ENCODE data around the gene LTBP1.

GRCh38 chr2:33100921-33101320, 154.2 kb downstream of the LTBP1 start:
- TF ChIP-seq CTCF (IDR thresholded peaks at IDR 0.05) (no peak), POLR2A (IDR thresholded peaks at IDR 0.05) (no peak)
